Hepatic stellate cell (primary cell): ENCODE measurements around the gene CLMP.

ENCODE experiments used
- DNase-seq: peaks from one replicate; pipeline ENCODE4 v3.0.0; 2011; ENCODE audit warnings: low spot score

Gene CLMP

GRCh38 chr11:123055191-123055901 is 139.7 kb downstream of the CLMP start:
- no peak for DNase-seq

GRCh38 chr11:123054301-123055065 is 140.6 kb downstream of the CLMP start:
- peak; percentile 64 for DNase-seq

- DNase-seq, result no peak
These were observed 141.9 kb downstream of the CLMP start for GRCh38 chr11:123052901-123053721.

GRCh38 chr11:123051634-123052033 is 143.4 kb downstream of the CLMP start:
- no peak for DNase-seq

- no peak for DNase-seq
These were observed 143.9 kb downstream of the CLMP start for GRCh38 chr11:123051146-123051545.

GRCh38 chr11:123047947-123048293 is 147.1 kb downstream of the CLMP start:
- no peak for DNase-seq

- DNase-seq, result no peak
These were observed 147.6 kb downstream of the CLMP start for GRCh38 chr11:123047266-123047946.

- no peak for DNase-seq
These were observed 148.4 kb downstream of the CLMP start for GRCh38 chr11:123046473-123047259.

GRCh38 chr11:123045101-123045500 is 149.9 kb downstream of the CLMP start:
- DNase-seq, result no peak

- no peak for DNase-seq
These were observed 153.9 kb downstream of the CLMP start for GRCh38 chr11:123041185-123041584.

- DNase-seq, result no peak
These were observed 155.0 kb downstream of the CLMP start for GRCh38 chr11:123040111-123040432.

GRCh38 chr11:123035831-123036230 is 159.2 kb downstream of the CLMP start:
- DNase-seq, result no peak

- no peak for DNase-seq
These were observed 160.5 kb downstream of the CLMP start for GRCh38 chr11:123034597-123034996.

- DNase-seq, result no peak
These were observed 161.2 kb downstream of the CLMP start for GRCh38 chr11:123033895-123034294.

- no peak for DNase-seq
These were observed 164.5 kb downstream of the CLMP start for GRCh38 chr11:123030517-123030916.

GRCh38 chr11:123020968-123021367 is 174.1 kb downstream of the CLMP start:
- peak; percentile 74 for DNase-seq
